Osteoblast (primary cell): ENCODE data around the gene ATG9B. TPM values are rescaled to one million over a fixed set of nuclear protein-coding genes. Genes with fewer than 3 reads are reported as not detected.
"Not testable (repeated sequence)": the region's sequence is repeated elsewhere in the genome, so short reads cannot be mapped to it uniquely, and the experiment has no call there.

ENCODE experiments used
- DNase-seq: peaks from one replicate; pipeline ENCODE4 v3.0.0; 2011; ENCODE audit warnings: low spot score, mixed read lengths; ENCODE audit not compliant: insufficient read length; ENCODE audit errors: missing footprints
- H2AFZ ChIP-seq: 2 replicates; pipeline ENCODE4 v1.6.0; 2011; ENCODE audit warnings: mild to moderate bottlenecking, low read length
- H3K27ac ChIP-seq: 2 replicates; pipeline ENCODE4 v1.5.1; 2011; ENCODE audit warnings: mild to moderate bottlenecking, low read depth, low read length, moderate library complexity
- H3K27me3 ChIP-seq: 2 replicates; pipeline ENCODE4 v1.6.0; 2012; ENCODE audit warnings: mild to moderate bottlenecking, control low read depth, inconsistent platforms, low read length, moderate library complexity; ENCODE audit not compliant: insufficient read depth
- H3K36me3 ChIP-seq: 2 replicates; pipeline ENCODE4 v1.5.1; 2011; ENCODE audit warnings: mild to moderate bottlenecking, low read length, control low read depth, moderate library complexity; ENCODE audit not compliant: insufficient read depth
- H3K4me1 ChIP-seq: 2 replicates; pipeline ENCODE4 v1.5.1; 2011; ENCODE audit warnings: mild to moderate bottlenecking, low read length, control low read depth, moderate library complexity; ENCODE audit not compliant: insufficient read depth
- H3K4me2 ChIP-seq: 2 replicates; pipeline ENCODE4 v1.6.0; 2011; ENCODE audit warnings: mild to moderate bottlenecking, low read length; ENCODE audit not compliant: insufficient read depth
- H3K4me3 ChIP-seq: fragments of 200-600 bp; sonication (generic); 3 replicates; pipeline ENCODE4 v1.5.1; 2012; ENCODE audit warnings: mild to moderate bottlenecking, low read length, inconsistent platforms; ENCODE audit not compliant: insufficient read depth
- H3K79me2 ChIP-seq: 2 replicates; pipeline ENCODE4 v1.6.0; 2012; ENCODE audit warnings: mild to moderate bottlenecking, low read length, control low read depth, inconsistent platforms; ENCODE audit not compliant: insufficient read depth
- H3K9me3 ChIP-seq: 2 replicates; pipeline ENCODE4 v1.5.1; 2011; ENCODE audit warnings: low read depth, low read length, control low read depth
- H4K20me1 ChIP-seq: 2 replicates; pipeline ENCODE4 v1.6.0; 2012; ENCODE audit warnings: mild to moderate bottlenecking, low read length, control low read depth; ENCODE audit not compliant: insufficient read depth
- CTCF ChIP-seq: IDR thresholded peaks from 2 replicates; pipeline ENCODE4 v1.5.1; 2011; ENCODE audit warnings: mild to moderate bottlenecking, low read depth, low read length, moderate library complexity; ENCODE audit errors: extremely low read depth
- total RNA-seq: library from RNA; depleted of rRNA; stranded (reverse); fragments of >200 nt; gene quantifications from 2 replicates; pipeline ENCODE4 v1.2.3, GENCODE V29; 2012

ATG9B gene
- total RNA-seq, 1 donor = not detected

GRCh38 chr7:151028131-151028947 lies 4.0 kb upstream of the ATG9B start, which contains the start of gene ABCB8:
Gene ABCB8, plus strand, starts transcription at chr7:151028450. Its CDS starts 66 bp downstream, at chr7:151028516.
- no peaks in the 10 kb centered on the region for H3K36me3 ChIP-seq

GRCh38 chr7:151027728-151028130 lies 3.4 kb upstream of the ATG9B start:
- H3K9me3 ChIP-seq, DNase-seq, H3K36me3 ChIP-seq, H3K4me1 ChIP-seq, H4K20me1 ChIP-seq: not testable (repeated sequence)
- peak overlapping the region; percentile 46 for H3K27ac ChIP-seq
- peak overlapping the region; percentile 90 for H3K4me3 ChIP-seq
- peak overlapping the region; percentile 95 for H3K4me2 ChIP-seq
- H2AFZ ChIP-seq = peak overlapping the region; percentile 92
- H3K27me3 ChIP-seq = peaks cover 17% of the 10 kb centered on the region
- peaks cover 14% of the 10 kb centered on the region for H3K79me2 ChIP-seq

More at GRCh38 chr7:151028131-151028947, 4.0 kb upstream of the ATG9B start, which contains the start of gene ABCB8:
- Histone ChIP-seq H3K4me1 (peaks cover 8% of the 10 kb centered on the region), H4K20me1 (no peaks in the 10 kb centered on the region), H3K27me3 (peaks cover 11% of the 10 kb centered on the region), H3K4me2 (peak within 1 kb of the TSS; percentile 95), H3K27ac (peak within 1 kb of the TSS; percentile 70), H3K9me3 (no peaks in the 10 kb centered on the region), H2AFZ (peak within 1 kb of the TSS; percentile 92), H3K79me2 (peaks cover 14% of the 10 kb centered on the region), H3K4me3 (peak within 1 kb of the TSS; percentile 90)
- DNase-seq = peak; percentile 100
- peak; percentile 39 for TF ChIP-seq CTCF

- Histone ChIP-seq H3K4me2 (peak overlapping the region; percentile 95), H3K4me3 (peak overlapping the region; percentile 90), H2AFZ (peak overlapping the region; percentile 92), H3K79me2 (peaks cover 12% of the 10 kb centered on the region), H3K27me3 (peaks cover 19% of the 10 kb centered on the region)
- not testable (repeated sequence) for DNase-seq, H3K27ac ChIP-seq, H3K36me3 ChIP-seq, H3K9me3 ChIP-seq, H3K4me1 ChIP-seq, H4K20me1 ChIP-seq
These were observed 2.8 kb upstream of the ATG9B start for GRCh38 chr7:151026771-151027727.

- no peak overlapping the region for H3K4me2 ChIP-seq
- no peaks in the 10 kb centered on the region for H3K9me3 ChIP-seq
- no peak for DNase-seq
- TF ChIP-seq CTCF = no peak
- H3K27me3 ChIP-seq = peaks cover 22% of the 10 kb centered on the region
- peaks cover 8% of the 10 kb centered on the region for H3K4me1 ChIP-seq
- H2AFZ ChIP-seq = no peak overlapping the region
- no peaks in the 10 kb centered on the region for H4K20me1 ChIP-seq
- H3K36me3 ChIP-seq = no peaks in the 10 kb centered on the region
- no peak overlapping the region for H3K27ac ChIP-seq
- no peak overlapping the region for H3K4me3 ChIP-seq
- peaks cover 10% of the 10 kb centered on the region for H3K79me2 ChIP-seq
These were observed 1.8 kb upstream of the ATG9B start for GRCh38 chr7:151025924-151026671.
